ENCODE results near the gene STRA6.

Gene STRA6

GRCh38 chr15:74180881-74181602, 21.5 kb downstream of the STRA6 start:
- Histone ChIP-seq H3K27me3 (ENCODE audit: control insufficient read depth, insufficient read depth, low read length, poor library complexity, severe bottlenecking) (no peaks in the 10 kb centered on the region), H3K4me1 (ENCODE audit: control insufficient read depth, insufficient read depth, low read length) (peaks cover 10% of the 10 kb centered on the region), H3K27ac (ENCODE audit: insufficient read depth, low read depth, low read length, poor library complexity, severe bottlenecking) (no peak overlapping the region), H3K4me3 (ENCODE audit: insufficient read depth, low read depth, low read length) (no peak overlapping the region), H3K9me3 (ENCODE audit: control insufficient read depth, low read length) (no peaks in the 10 kb centered on the region), H3K36me3 (ENCODE audit: control insufficient read depth, insufficient read depth, low read length) (no peaks in the 10 kb centered on the region)
- WGBS, 2 experiments, result 93% methylated on average over 21 of the region's 21 CpGs

- WGBS, 2 experiments, result 94 to 95% methylated on average over 17 of the region's 17 CpGs
- Histone ChIP-seq H3K27ac (ENCODE audit: insufficient read depth, low read depth, low read length, poor library complexity, severe bottlenecking) (no peak overlapping the region), H3K27me3 (ENCODE audit: control insufficient read depth, insufficient read depth, low read length, poor library complexity, severe bottlenecking) (no peaks in the 10 kb centered on the region), H3K36me3 (ENCODE audit: control insufficient read depth, insufficient read depth, low read length) (no peaks in the 10 kb centered on the region), H3K9me3 (ENCODE audit: control insufficient read depth, low read length) (no peaks in the 10 kb centered on the region), H3K4me3 (ENCODE audit: insufficient read depth, low read depth, low read length) (no peak overlapping the region), H3K4me1 (ENCODE audit: control insufficient read depth, insufficient read depth, low read length) (peaks cover 16% of the 10 kb centered on the region)
Observed at GRCh38 chr15:74179983-74180880, 22.4 kb downstream of the STRA6 start.

- no peak overlapping the region for H3K4me3 ChIP-seq (ENCODE audit: insufficient read depth, low read depth, low read length)
- H3K27ac ChIP-seq (ENCODE audit: insufficient read depth, low read depth, low read length, poor library complexity, severe bottlenecking), result no peak overlapping the region
- no peaks in the 10 kb centered on the region for H3K9me3 ChIP-seq (ENCODE audit: control insufficient read depth, low read length)
- WGBS, 2 experiments, result 89 to 91% methylated on average over 13 of the region's 13 CpGs
- H3K36me3 ChIP-seq (ENCODE audit: control insufficient read depth, insufficient read depth, low read length), result no peaks in the 10 kb centered on the region
- no peaks in the 10 kb centered on the region for H3K27me3 ChIP-seq (ENCODE audit: control insufficient read depth, insufficient read depth, low read length, poor library complexity, severe bottlenecking)
- peaks cover 19% of the 10 kb centered on the region for H3K4me1 ChIP-seq (ENCODE audit: control insufficient read depth, insufficient read depth, low read length)
Observed at GRCh38 chr15:74179101-74179841, 23.3 kb downstream of the STRA6 start.

GRCh38 chr15:74178326-74179100, 24.1 kb downstream of the STRA6 start:
- no peaks in the 10 kb centered on the region for H3K9me3 ChIP-seq (ENCODE audit: control insufficient read depth, low read length)
- no peak overlapping the region for H3K4me3 ChIP-seq (ENCODE audit: insufficient read depth, low read depth, low read length)
- no peaks in the 10 kb centered on the region for H3K36me3 ChIP-seq (ENCODE audit: control insufficient read depth, insufficient read depth, low read length)
- H3K27ac ChIP-seq (ENCODE audit: insufficient read depth, low read depth, low read length, poor library complexity, severe bottlenecking), result no peak overlapping the region
- H3K4me1 ChIP-seq (ENCODE audit: control insufficient read depth, insufficient read depth, low read length), result peaks cover 27% of the 10 kb centered on the region
- H3K27me3 ChIP-seq (ENCODE audit: control insufficient read depth, insufficient read depth, low read length, poor library complexity, severe bottlenecking), result no peaks in the 10 kb centered on the region
- WGBS, 2 experiments, result 92 to 94% methylated on average over 7 of the region's 7 CpGs

- H3K27me3 ChIP-seq (ENCODE audit: control insufficient read depth, insufficient read depth, low read length, poor library complexity, severe bottlenecking), result no peaks in the 10 kb centered on the region
- H3K27ac ChIP-seq (ENCODE audit: insufficient read depth, low read depth, low read length, poor library complexity, severe bottlenecking), result no peak overlapping the region
- WGBS, 2 experiments, result 71 to 78% methylated on average over 10 of the region's 10 CpGs
- H3K9me3 ChIP-seq (ENCODE audit: control insufficient read depth, low read length), result no peaks in the 10 kb centered on the region
- H3K36me3 ChIP-seq (ENCODE audit: control insufficient read depth, insufficient read depth, low read length), result no peaks in the 10 kb centered on the region
- no peak overlapping the region for H3K4me3 ChIP-seq (ENCODE audit: insufficient read depth, low read depth, low read length)
- peaks cover 38% of the 10 kb centered on the region for H3K4me1 ChIP-seq (ENCODE audit: control insufficient read depth, insufficient read depth, low read length)
Observed at GRCh38 chr15:74176262-74177214, 26.0 kb downstream of the STRA6 start.

GRCh38 chr15:74175271-74176191, 27.1 kb downstream of the STRA6 start:
- Histone ChIP-seq H3K27me3 (ENCODE audit: control insufficient read depth, insufficient read depth, low read length, poor library complexity, severe bottlenecking) (no peaks in the 10 kb centered on the region), H3K4me1 (ENCODE audit: control insufficient read depth, insufficient read depth, low read length) (peaks cover 40% of the 10 kb centered on the region), H3K4me3 (ENCODE audit: insufficient read depth, low read depth, low read length) (no peak overlapping the region), H3K27ac (ENCODE audit: insufficient read depth, low read depth, low read length, poor library complexity, severe bottlenecking) (no peak overlapping the region), H3K36me3 (ENCODE audit: control insufficient read depth, insufficient read depth, low read length) (no peaks in the 10 kb centered on the region), H3K9me3 (ENCODE audit: control insufficient read depth, low read length) (no peaks in the 10 kb centered on the region)
- WGBS, 2 experiments, result 94% methylated on average over 45 of the region's 45 CpGs

GRCh38 chr15:74174958-74175253, 27.7 kb downstream of the STRA6 start:
- Histone ChIP-seq H3K4me3 (ENCODE audit: insufficient read depth, low read depth, low read length) (no peak overlapping the region), H3K4me1 (ENCODE audit: control insufficient read depth, insufficient read depth, low read length) (peaks cover 43% of the 10 kb centered on the region), H3K36me3 (ENCODE audit: control insufficient read depth, insufficient read depth, low read length) (no peaks in the 10 kb centered on the region), H3K9me3 (ENCODE audit: control insufficient read depth, low read length) (no peaks in the 10 kb centered on the region), H3K27ac (ENCODE audit: insufficient read depth, low read depth, low read length, poor library complexity, severe bottlenecking) (no peak overlapping the region), H3K27me3 (ENCODE audit: control insufficient read depth, insufficient read depth, low read length, poor library complexity, severe bottlenecking) (no peaks in the 10 kb centered on the region)
- WGBS, 2 experiments, result 92 to 95% methylated on average over 14 of the region's 14 CpGs

GRCh38 chr15:74174219-74174957, 28.2 kb downstream of the STRA6 start:
- Histone ChIP-seq H3K36me3 (ENCODE audit: control insufficient read depth, insufficient read depth, low read length) (no peaks in the 10 kb centered on the region), H3K27me3 (ENCODE audit: control insufficient read depth, insufficient read depth, low read length, poor library complexity, severe bottlenecking) (no peaks in the 10 kb centered on the region), H3K9me3 (ENCODE audit: control insufficient read depth, low read length) (no peaks in the 10 kb centered on the region), H3K27ac (ENCODE audit: insufficient read depth, low read depth, low read length, poor library complexity, severe bottlenecking) (no peak overlapping the region), H3K4me3 (ENCODE audit: insufficient read depth, low read depth, low read length) (no peak overlapping the region), H3K4me1 (ENCODE audit: control insufficient read depth, insufficient read depth, low read length) (peaks cover 43% of the 10 kb centered on the region)
- 84 to 88% methylated on average over 20 of the region's 20 CpGs for WGBS, 2 experiments

Measured in ectodermal cell (in vitro differentiated cells).